ENCODE data around the gene MPL. TPM values are rescaled to one million over a fixed set of nuclear protein-coding genes. Genes with fewer than 3 reads are reported as not detected.

Gene MPL
- total and polyA plus RNA-seq, 3 experiments from 2014 or later = not detected

DNA sequence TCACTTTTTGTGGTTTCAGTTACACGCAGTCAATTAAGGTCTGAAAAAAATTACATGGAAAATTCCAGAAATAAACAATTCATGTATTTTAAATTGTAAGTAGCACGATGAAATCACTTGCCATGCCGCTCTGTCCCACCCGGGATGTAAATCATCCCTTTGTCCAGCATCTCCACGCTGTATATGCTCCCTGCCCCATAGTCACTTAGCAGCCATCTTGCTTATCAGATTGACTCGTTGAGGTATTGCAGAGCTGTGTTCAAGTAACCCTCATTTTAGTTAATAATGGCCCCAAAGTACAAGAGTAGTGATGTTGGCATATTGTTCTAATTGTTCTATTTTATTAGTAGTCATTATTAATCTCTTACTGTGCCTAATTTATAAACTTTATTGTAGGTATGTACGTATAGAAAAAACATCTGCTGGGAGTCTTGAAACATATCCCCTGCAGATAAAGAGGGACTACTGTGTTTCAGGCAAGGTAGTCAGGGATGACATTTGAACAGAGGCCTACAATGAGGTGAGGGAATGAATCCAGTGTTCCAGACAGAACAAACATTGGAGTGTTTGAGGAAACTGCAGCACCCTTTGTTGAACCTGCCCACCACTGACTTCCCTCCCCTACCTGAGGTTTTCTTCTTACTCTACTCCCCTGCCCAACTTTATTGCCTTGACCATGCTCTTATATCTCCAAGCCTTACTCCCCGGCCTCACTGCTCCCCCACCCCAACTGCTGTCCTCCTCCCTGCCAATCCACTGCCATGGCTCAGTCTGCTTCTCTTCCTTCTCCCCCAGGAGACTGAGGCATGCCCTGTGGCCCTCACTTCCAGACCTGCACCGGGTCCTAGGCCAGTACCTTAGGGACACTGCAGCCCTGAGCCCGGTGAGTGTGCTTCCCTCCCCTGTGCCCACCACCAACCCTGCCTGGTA, 14.1 kb downstream of the MPL start:
- Mint-ChIP-seq H3K4me3 (no peak overlapping the region), H3K4me1 (peaks cover 5 to 10% (median 9%) of the 10 kb centered on the region in 3 donors), H3K27ac (peak overlapping the region in 6 of 8 donors; percentile 67 to 99 (median 93)), H3K27me3 (no peaks in the 10 kb centered on the region), H3K9me3 (no peaks in the 10 kb centered on the region), H3K36me3 (no peaks in the 10 kb centered on the region)
- no peak for DNase-seq
- peaks cover 4% of the 10 kb centered on the region for H3K4me1 ChIP-seq (ENCODE audit: insufficient read depth, low read length)
- ChIA-PET CTCF (no interaction called here), POLR2A (no interaction called here)
- H3K36me3 ChIP-seq (ENCODE audit: insufficient read depth, low read length) = no peaks in the 10 kb centered on the region
- no peak overlapping the region for H3K27ac ChIP-seq (ENCODE audit: low read depth, low read length)
- no peak overlapping the region for H3K4me3 ChIP-seq (ENCODE audit: low read length)
- no peaks in the 10 kb centered on the region for H3K9me3 ChIP-seq (ENCODE audit: low read length)
- H3K27me3 ChIP-seq (ENCODE audit: insufficient read depth, low read length, poor library complexity, severe bottlenecking) = no peaks in the 10 kb centered on the region

DNA sequence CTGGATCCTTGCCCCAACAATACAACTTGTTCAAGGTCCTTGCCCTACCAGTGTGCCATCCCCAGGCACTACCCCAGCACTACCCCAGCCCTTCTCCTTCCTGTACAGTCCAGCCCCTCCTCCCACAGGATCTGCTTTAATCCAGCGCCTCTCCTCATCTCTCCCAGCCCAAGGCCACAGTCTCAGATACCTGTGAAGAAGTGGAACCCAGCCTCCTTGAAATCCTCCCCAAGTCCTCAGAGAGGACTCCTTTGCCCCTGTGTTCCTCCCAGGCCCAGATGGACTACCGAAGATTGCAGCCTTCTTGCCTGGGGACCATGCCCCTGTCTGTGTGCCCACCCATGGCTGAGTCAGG, 14.7 kb downstream of the MPL start:
- peak overlapping the region in 5 of 8 donors; percentile 1 to 99 (median 95) for H3K27ac Mint-ChIP-seq

DNA sequence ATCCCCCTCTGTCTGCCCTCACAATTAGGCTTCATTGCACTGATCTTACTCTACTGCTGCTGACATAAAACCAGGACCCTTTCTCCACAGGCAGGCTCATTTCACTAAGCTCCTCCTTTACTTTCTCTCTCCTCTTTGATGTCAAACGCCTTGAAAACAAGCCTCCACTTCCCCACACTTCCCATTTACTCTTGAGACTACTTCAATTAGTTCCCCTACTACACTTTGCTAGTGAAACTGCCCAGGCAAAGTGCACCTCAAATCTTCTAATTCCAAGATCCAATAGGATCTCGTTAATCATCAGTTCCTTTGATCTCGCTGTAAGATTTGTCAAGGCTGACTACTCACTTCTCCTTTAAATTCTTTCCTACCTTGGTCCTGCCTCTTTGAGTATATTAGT, 15.3 kb downstream of the MPL start:
- POLR2A ChIA-PET = no interaction called here

More for the DNA sequence above, 14.7 kb downstream of the MPL start:
- Mint-ChIP-seq H3K4me3 (no peak overlapping the region), H3K36me3 (no peaks in the 10 kb centered on the region), H3K27me3 (no peaks in the 10 kb centered on the region), H3K4me1 (peaks cover 5 to 10% (median 9%) of the 10 kb centered on the region in 3 donors), H3K9me3 (no peaks in the 10 kb centered on the region)
- no peak overlapping the region for H3K27ac ChIP-seq (ENCODE audit: low read depth, low read length)
- H3K9me3 ChIP-seq (ENCODE audit: low read length) = no peaks in the 10 kb centered on the region
- ChIA-PET CTCF (no interaction called here), POLR2A (no interaction called here)
- no peaks in the 10 kb centered on the region for H3K27me3 ChIP-seq (ENCODE audit: insufficient read depth, low read length, poor library complexity, severe bottlenecking)
- peaks cover 4% of the 10 kb centered on the region for H3K4me1 ChIP-seq (ENCODE audit: insufficient read depth, low read length)
- DNase-seq = no peak
- no peaks in the 10 kb centered on the region for H3K36me3 ChIP-seq (ENCODE audit: insufficient read depth, low read length)
- H3K4me3 ChIP-seq (ENCODE audit: low read length) = no peak overlapping the region

DNA sequence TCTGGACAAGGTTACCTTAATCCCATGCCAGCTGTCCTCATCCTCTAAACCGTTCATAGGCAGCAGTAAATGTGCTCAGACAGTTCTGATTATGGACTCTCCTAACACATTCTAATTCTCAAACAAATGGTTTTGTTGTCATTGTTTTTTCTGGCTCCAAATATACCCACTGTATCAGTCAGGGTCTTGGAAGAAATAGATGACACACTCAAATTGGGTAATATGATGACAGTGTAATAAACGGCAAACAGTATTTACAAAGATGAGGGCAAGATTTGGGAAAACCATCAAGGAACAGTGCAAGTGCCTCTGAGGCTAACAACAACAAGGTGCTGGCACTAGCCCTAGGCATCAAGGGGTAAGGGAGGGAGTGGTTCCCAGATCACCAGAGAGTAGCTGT, 16.9 kb downstream of the MPL start:
- no peaks in the 10 kb centered on the region for H3K36me3 Mint-ChIP-seq
- no peak overlapping the region for H3K4me3 ChIP-seq (ENCODE audit: low read length)
- H3K27me3 Mint-ChIP-seq = no peaks in the 10 kb centered on the region
- peaks cover 15 to 21% (median 21%) of the 10 kb centered on the region in 3 donors for H3K4me1 Mint-ChIP-seq
- peak overlapping the region in 2 of 8 donors; percentile 1 to 10 for H3K27ac Mint-ChIP-seq
- ChIA-PET CTCF (no interaction called here), POLR2A (interaction anchor here (0.7 kb wide), 1 partner anchor 1197 kb away, joined by 6 read pairs; no protein-coding TSS in a partner anchor)
- H3K9me3 Mint-ChIP-seq = no peaks in the 10 kb centered on the region
- peaks cover 14% of the 10 kb centered on the region for H3K4me1 ChIP-seq (ENCODE audit: insufficient read depth, low read length)
- DNase-seq = no peak
- H3K27ac ChIP-seq (ENCODE audit: low read depth, low read length) = no peak overlapping the region
- H3K9me3 ChIP-seq (ENCODE audit: low read length) = no peaks in the 10 kb centered on the region
- H3K4me3 Mint-ChIP-seq = peak overlapping the region in 1 of 7 donors; percentile 17
- no peaks in the 10 kb centered on the region for H3K36me3 ChIP-seq (ENCODE audit: insufficient read depth, low read length)
- H3K27me3 ChIP-seq (ENCODE audit: insufficient read depth, low read length, poor library complexity, severe bottlenecking) = no peaks in the 10 kb centered on the region

More for the DNA sequence above, 15.3 kb downstream of the MPL start:
- Mint-ChIP-seq H3K9me3 (no peaks in the 10 kb centered on the region), H3K4me1 (peaks cover 7 to 12% (median 11%) of the 10 kb centered on the region in 3 donors), H3K4me3 (peak overlapping the region in 1 of 7 donors; percentile 9), H3K27me3 (no peaks in the 10 kb centered on the region), H3K27ac (peak overlapping the region in 6 of 8 donors; percentile 34 to 99 (median 93)), H3K36me3 (no peaks in the 10 kb centered on the region)
- Histone ChIP-seq H3K9me3 (ENCODE audit: low read length) (no peaks in the 10 kb centered on the region), H3K4me1 (ENCODE audit: insufficient read depth, low read length) (peaks cover 6% of the 10 kb centered on the region), H3K27me3 (ENCODE audit: insufficient read depth, low read length, poor library complexity, severe bottlenecking) (no peaks in the 10 kb centered on the region), H3K27ac (ENCODE audit: low read depth, low read length) (no peak overlapping the region), H3K4me3 (ENCODE audit: low read length) (no peak overlapping the region), H3K36me3 (ENCODE audit: insufficient read depth, low read length) (no peaks in the 10 kb centered on the region)
- CTCF ChIA-PET = no interaction called here
- DNase-seq = no peak

DNA sequence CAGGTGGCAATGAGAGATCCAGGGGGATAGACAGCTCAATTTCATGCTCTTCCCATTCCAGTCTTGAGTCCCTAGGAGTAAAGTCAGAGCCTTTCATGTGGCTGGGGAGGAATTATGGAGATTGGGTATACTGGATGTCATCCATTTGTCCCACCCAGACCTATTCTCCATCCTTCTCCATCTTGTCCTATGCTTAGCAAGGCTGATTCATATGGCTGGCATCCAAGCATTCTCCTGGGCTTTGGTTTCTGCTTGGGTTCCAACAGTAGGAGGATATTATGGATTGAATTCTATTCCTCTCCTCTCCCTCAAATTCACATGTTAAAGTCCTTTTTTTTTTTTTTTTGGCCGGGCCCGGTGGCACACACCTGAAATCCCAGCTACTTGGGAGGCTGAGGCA, 17.3 kb downstream of the MPL start:
- CTCF ChIA-PET = no interaction called here
- H3K4me3 ChIP-seq (ENCODE audit: low read length) = no peak overlapping the region
- H3K27me3 ChIP-seq (ENCODE audit: insufficient read depth, low read length, poor library complexity, severe bottlenecking) = no peaks in the 10 kb centered on the region
- peaks cover 17 to 21% (median 21%) of the 10 kb centered on the region in 3 donors for H3K4me1 Mint-ChIP-seq
- H3K9me3 Mint-ChIP-seq = no peaks in the 10 kb centered on the region
- H3K27ac ChIP-seq (ENCODE audit: low read depth, low read length) = no peak overlapping the region
- H3K4me3 Mint-ChIP-seq = peak overlapping the region in 1 of 7 donors; percentile 17
- H3K4me1 ChIP-seq (ENCODE audit: insufficient read depth, low read length) = peaks cover 11% of the 10 kb centered on the region
- no peaks in the 10 kb centered on the region for H3K36me3 ChIP-seq (ENCODE audit: insufficient read depth, low read length)
- no peak for DNase-seq
- no peaks in the 10 kb centered on the region for H3K27me3 Mint-ChIP-seq
- no peaks in the 10 kb centered on the region for H3K9me3 ChIP-seq (ENCODE audit: low read length)
- peak overlapping the region in 1 of 8 donors; percentile 1 for H3K27ac Mint-ChIP-seq
- POLR2A ChIA-PET = interaction anchor here (0.7 kb wide), 1 partner anchor 1198 kb away, joined by 6 read pairs; no protein-coding TSS in a partner anchor
- H3K36me3 Mint-ChIP-seq = no peaks in the 10 kb centered on the region

DNA sequence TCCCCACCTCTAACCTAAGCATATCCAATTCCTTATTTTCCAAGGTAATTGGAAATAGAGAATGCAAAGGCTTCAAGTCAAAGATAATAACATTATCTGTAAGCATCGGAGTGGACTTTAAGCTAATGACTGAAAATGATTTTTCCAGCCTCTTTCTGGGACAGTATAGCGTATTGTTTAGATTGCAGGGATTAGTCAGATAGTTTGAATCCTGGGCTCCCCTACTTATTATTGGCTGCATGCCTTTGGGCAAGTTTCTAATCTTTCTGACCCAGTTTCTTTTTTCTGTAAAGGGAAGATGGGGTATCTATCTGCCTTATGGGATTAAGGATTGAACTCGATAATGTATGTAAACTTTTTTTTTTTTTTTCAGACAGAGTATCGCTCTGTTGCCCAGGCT, 19.6 kb downstream of the MPL start:
- Histone ChIP-seq H3K4me1 (ENCODE audit: insufficient read depth, low read length) (peaks cover 11% of the 10 kb centered on the region), H3K4me3 (ENCODE audit: low read length) (no peak overlapping the region), H3K27ac (ENCODE audit: low read depth, low read length) (no peak overlapping the region), H3K9me3 (ENCODE audit: low read length) (no peaks in the 10 kb centered on the region), H3K27me3 (ENCODE audit: insufficient read depth, low read length, poor library complexity, severe bottlenecking) (no peaks in the 10 kb centered on the region), H3K36me3 (ENCODE audit: insufficient read depth, low read length) (peaks cover 9% of the 10 kb centered on the region)
- POLR2A ChIA-PET = interaction anchor here (1.0 kb wide), 1 partner anchor 10 kb away, joined by 3 read pairs; no protein-coding TSS in a partner anchor
- DNase-seq = no peak
- CTCF ChIA-PET = interaction anchor here (0.9 to 1.9 kb wide), 3 partner anchors 11 to 57 kb away, joined by 3 to 10 read pairs (median 4); partner anchors contain the start of gene ELOVL1
- Mint-ChIP-seq H3K27me3 (no peaks in the 10 kb centered on the region), H3K36me3 (peaks cover 0 to 12% (median 2%) of the 10 kb centered on the region in 3 donors), H3K4me1 (peaks cover 20 to 23% (median 21%) of the 10 kb centered on the region in 3 donors), H3K27ac (peak overlapping the region in 1 of 8 donors; percentile 20), H3K4me3 (peak overlapping the region in 2 of 7 donors; percentile 62 to 90), H3K9me3 (no peaks in the 10 kb centered on the region)

DNA sequence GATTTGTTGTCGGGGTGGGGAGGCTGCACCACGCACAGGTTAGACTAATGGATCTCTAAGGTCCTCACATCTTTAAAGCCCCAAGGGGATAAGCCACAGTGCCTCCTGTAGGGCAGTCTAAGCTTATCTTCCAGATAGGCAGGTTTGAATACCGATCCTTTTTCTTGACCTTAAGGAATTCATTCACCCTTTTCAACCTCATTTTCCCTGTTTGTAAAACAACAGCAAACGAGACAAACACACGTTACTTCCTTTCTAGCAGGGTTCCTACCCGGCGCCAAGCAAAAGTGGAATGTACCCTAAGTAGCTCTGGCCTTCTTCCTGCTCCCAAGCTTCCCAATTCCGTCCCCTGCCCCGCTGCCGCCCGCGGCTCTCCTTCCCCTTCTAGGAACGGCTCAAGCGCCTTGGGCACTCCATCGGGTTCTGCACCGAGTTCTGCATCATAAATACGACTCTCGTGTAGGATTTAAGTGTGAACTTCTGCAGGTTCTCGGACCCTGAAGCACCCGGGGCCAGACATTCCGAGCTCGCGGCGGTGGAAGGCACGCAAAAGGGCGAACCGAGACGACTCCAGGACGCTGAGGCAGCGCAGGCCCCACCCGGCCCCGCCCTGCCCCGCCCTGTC, 20.6 kb downstream of the MPL start:
- CTCF ChIA-PET = interaction anchor here (0.7 to 1.9 kb wide), 4 partner anchors 10 to 404 kb away, joined by 3 to 10 read pairs (median 4); partner anchors contain the start of gene ELOVL1

More for the DNA sequence above, 20.6 kb downstream of the MPL start:
- peak in 1 of 5 donors; percentile 7 for DNase-seq
- Mint-ChIP-seq H3K9me3 (no peaks in the 10 kb centered on the region), H3K4me3 (peak overlapping the region; percentile 82 to 91 (median 87)), H3K36me3 (peaks cover 0 to 21% (median 6%) of the 10 kb centered on the region in 3 donors), H3K4me1 (peaks cover 20 to 23% (median 21%) of the 10 kb centered on the region in 3 donors), H3K27ac (peak overlapping the region; percentile 10 to 96 (median 90)), H3K27me3 (no peaks in the 10 kb centered on the region)
- peaks cover 10% of the 10 kb centered on the region for H3K36me3 ChIP-seq (ENCODE audit: insufficient read depth, low read length)
- peaks cover 11% of the 10 kb centered on the region for H3K4me1 ChIP-seq (ENCODE audit: insufficient read depth, low read length)
- POLR2A ChIA-PET = interaction anchor here (0.7 to 1.4 kb wide), 3 partner anchors 9 to 24 kb away, joined by 3 to 11 read pairs (median 4); partner anchors contain the start of gene ELOVL1
- peak overlapping the region; percentile 77 for H3K27ac ChIP-seq (ENCODE audit: low read depth, low read length)
- no peaks in the 10 kb centered on the region for H3K9me3 ChIP-seq (ENCODE audit: low read length)
- H3K4me3 ChIP-seq (ENCODE audit: low read length) = peak overlapping the region; percentile 95
- no peaks in the 10 kb centered on the region for H3K27me3 ChIP-seq (ENCODE audit: insufficient read depth, low read length, poor library complexity, severe bottlenecking)
